ENCODE results near the gene CACUL1.

GRCh38 chr10:118692872-118693271, 61.9 kb downstream of the CACUL1 start:
- no peak for TF ChIP-seq CTCF (IDR thresholded peaks at IDR 0.05 in 8 of 11, conservative IDR thresholded peaks at IDR 0.05 in 3 of 11)
- no peak for TF ChIP-seq POLR2AphosphoS5 (IDR thresholded peaks at IDR 0.05)
- TF ChIP-seq POLR2A (IDR thresholded peaks at IDR 0.05): no peak
